Inflammatory macrophage treated with lipopolysaccharide for 1 hour (primary cell): Measurements from ENCODE around the gene CEP112.

Experiments
- DNase-seq, 2 donors: peaks; one replicate each; pipeline ENCODE4 v3.0.0-alpha.2; 2020 to 2022

The CEP112 gene

DNA sequence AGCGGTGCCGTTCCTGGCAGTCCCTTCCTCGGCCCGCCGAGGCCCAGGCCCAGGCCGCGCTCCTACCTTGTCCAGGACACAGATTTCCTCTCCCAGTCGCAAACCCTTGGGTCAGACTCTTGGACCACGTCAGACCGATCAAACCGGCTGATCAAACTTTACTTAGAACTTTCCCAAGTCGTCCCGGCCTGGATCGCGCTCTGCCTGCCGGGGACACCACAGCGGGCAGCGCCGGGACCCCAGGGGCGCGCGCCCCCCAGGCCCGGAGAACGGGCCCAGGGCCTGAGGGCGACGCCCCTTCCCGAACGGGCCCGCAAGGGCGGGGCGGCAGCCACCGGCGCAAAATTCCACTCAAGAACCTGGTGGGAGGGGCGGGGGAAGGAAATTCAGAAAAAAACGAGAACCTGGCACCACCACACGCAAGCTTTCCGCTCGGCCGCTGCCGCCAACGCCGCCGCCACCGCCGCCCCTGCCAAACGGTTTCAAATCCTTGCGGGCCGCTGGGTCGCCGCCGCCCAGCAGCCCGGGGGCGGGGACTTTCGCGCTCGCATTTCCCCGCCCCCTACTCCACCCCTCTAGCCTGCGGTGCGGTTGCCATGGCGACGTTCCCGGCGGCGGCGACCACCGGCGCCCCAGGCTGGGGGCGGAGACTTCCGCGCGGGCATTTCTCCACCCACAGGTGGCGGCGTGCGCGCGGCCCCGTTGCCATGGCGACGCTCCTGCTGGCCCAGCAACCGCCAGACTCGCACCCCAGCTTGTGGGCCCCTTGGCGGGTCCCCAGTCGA is at the start of gene CEP112:
Gene CEP112 (minus strand): TSS at position 541 of the 785 bp plus-strand sequence.
- DNase-seq, result peak; percentile 25 to 64

- no peak for DNase-seq
These were observed 48.7 kb upstream of the CEP112 start for GRCh38 chr17:66240630-66241029.

DNA sequence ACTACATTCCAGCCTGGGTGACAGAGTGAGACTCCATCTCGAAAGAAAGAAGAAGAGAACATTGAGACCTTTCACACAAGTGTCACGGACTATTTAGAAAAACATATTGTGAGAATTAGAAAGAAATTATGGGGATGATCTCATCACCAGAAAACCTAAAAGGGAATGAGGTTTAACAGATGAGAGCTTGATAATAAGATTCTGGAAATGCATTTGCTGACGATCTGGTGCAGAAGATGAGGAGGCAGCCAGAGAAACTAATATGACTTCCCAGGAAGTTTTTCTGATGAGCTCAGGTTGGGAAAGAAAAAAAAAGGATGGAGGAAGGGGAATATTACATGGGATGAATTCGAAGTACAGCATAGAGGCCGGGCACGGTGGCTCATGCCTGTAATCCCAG is 48.1 kb upstream of the CEP112 start:
- DNase-seq, result no peak

DNA sequence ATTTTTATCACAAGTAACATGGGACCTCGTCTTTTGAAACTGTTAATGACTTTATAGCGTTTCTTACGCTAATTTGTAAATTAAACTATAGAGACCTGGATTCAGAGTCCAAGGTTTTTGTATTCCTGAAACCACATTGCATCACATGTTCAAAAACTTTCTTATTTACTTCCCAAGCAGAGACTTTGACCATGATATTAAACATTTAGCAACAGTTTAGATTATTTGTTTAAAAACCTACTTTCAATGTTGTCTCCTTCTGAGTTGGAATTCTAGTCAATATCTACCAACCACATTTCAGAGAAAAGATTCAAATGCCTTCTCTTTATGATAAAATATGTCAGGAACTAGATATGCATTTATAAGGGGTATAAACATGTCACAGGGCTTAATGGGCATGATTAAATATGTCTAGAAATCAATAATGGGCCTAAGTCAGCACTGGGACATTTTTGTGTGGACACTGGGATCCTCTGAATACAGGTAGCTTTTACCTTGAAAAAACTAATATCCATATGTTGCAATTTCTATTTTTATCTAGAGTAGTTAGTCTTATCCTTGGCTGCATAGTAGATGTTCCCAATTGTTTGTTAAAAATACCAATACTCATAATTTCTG is 43.6 kb upstream of the CEP112 start:
- DNase-seq, result no peak

DNA sequence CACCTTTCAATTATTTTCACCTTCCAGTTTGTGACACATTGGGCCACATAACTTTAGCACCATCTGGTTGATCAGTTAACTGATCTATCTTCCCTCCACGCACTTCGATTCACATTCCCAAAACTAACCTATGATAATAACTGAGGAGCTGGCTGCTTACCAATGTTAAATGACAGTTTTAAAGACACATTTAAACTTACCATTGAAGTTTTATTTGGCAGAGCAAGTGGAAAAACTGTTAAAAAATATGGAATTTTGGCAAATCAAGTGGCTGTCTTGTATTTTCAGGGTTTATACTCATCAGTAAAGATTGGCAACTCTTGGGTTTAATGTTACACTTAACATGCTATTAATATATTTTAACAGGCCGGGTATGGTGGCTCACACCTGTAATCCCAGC is 42.7 kb upstream of the CEP112 start:
- DNase-seq, result no peak

DNA sequence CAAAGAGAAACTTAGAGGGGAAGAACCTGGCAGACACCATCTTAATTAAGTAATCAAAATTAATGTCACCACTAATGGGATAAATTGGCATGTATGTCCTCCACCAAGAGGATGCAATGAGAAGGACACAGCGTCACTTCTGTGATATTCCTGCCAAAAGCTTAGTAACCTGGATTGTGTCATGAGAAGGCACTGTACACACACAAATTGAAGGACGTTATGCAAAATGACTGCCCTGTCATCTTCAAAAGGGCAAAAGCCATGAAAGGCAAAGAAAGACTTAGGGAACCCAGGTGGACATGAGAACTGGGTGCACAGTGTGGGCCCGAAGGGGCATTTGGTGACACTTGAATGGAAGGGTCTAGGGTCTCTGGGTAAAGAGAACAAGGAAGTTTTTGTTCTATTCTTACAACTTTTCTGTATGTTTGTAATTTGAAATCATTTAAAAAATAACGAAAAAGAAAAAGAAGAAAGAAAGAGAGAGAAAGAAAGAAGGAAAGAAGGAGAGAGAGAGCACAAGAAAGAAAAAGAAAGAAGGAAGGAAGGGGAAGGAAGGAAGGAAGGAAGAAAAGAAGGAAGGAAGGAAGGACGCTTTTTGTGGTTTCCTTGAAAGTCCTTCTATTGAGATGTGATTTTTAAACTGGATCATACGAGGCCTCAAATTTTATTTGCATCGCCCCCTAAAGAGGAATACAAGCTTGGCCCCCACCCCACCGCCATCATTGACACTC is 41.3 kb upstream of the CEP112 start:
- DNase-seq, result no peak

DNA sequence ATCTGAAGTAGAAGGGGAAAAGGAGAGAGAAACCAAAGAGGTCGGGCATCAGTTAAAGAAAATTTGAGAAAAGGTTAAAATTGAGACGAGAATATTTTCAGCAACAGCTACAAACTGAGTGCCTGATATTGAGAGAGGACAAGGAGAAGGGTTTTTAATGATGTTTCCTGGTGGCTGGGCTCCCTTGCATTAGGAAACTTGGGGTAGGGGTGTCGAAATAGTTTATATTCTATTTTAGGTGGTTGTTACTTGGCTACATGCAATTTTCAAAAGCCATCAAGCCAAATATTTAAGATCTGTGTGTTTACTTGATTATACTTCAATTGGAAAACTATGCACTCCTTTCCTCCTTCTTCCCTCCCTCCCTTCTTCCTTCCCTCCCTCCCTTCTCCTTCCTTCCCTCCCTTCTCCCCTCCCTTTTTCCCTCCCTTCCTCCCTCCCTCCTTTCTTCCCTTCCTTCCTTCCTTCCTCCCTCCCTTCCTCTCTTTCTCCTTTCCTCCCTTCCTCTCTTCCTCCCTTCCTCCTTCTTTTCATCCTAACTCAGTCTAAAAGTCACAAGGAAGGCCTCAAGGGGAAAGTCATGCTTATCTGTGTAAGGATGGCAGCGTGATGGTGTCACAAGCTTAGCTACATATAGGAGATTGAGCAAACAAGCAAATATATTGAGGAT is 39.1 kb upstream of the CEP112 start:
- no peak for DNase-seq

GRCh38 chr17:66229783-66230538 is 38.0 kb upstream of the CEP112 start:
- DNase-seq, result no peak

- DNase-seq, result no peak
These were observed 37.2 kb upstream of the CEP112 start, which contains the start of gene APOH for GRCh38 chr17:66228887-66229782. Gene APOH, minus strand, starts transcription at chr17:66229415. Its CDS starts 36 bp downstream, at chr17:66229379.

- DNase-seq, result no peak
These were observed 35.5 kb upstream of the CEP112 start for GRCh38 chr17:66227212-66228045.

GRCh38 chr17:66222798-66223350 is 30.9 kb upstream of the CEP112 start:
- DNase-seq, result no peak

DNA sequence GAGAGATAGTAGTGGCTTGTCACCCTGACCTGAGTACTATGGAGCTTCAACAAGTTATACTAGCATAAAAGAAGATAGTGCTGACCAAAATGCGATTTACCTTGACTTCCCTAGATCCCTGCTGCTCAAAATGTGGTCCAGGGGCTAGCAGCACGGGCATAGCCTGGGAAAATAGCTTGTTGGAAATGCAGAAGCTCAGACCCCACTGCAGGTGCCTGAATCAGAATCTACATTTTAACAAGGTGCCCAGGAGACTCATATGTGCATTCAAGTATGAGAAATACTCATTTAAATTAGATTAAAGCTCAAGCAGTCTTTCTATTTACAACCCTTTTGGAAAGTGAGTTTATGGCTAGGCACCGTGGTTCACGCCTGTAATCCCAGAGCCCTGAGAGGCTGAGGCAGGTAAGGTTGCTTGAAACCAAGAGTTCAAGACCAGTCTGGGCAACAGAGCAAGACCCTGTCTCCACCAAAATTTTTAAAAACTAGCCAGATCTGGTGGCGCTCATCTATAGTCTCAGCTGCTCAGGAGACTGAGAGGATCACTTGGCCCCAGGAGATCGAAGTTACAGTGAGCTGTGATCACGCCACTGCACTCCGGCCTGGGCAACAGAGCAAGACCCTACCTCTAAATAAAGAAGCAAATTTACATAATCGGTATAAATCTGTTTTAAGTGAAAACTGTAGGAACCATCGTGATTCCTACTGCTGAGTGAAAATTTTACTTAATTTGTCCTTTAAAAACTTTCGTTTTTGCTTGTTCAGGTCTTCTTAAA is 30.0 kb upstream of the CEP112 start:
- no peak for DNase-seq

- DNase-seq, result no peak
These were observed 29.4 kb upstream of the CEP112 start for GRCh38 chr17:66221343-66221742.

- DNase-seq, result no peak
These were observed 28.3 kb upstream of the CEP112 start for GRCh38 chr17:66220079-66220835.

DNA sequence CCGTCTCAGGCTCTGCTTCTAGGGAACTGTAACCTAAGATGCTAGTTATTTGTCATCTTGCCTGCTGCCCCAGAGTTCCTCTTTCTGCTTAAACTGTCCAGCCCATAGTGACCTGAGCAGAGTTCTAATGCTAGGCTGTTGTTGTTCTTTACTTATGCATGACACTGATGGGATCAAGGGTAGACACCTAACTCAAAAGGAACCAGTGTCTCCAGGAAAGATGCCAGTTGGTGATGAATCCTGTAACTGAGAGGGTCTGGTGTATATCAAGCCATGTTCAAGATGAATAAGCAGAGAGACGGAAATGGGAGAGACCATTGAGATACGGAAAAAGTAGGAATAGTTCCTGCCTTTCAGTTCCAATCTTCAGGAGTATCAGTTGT is 23.6 kb upstream of the CEP112 start:
- DNase-seq, result no peak

DNA sequence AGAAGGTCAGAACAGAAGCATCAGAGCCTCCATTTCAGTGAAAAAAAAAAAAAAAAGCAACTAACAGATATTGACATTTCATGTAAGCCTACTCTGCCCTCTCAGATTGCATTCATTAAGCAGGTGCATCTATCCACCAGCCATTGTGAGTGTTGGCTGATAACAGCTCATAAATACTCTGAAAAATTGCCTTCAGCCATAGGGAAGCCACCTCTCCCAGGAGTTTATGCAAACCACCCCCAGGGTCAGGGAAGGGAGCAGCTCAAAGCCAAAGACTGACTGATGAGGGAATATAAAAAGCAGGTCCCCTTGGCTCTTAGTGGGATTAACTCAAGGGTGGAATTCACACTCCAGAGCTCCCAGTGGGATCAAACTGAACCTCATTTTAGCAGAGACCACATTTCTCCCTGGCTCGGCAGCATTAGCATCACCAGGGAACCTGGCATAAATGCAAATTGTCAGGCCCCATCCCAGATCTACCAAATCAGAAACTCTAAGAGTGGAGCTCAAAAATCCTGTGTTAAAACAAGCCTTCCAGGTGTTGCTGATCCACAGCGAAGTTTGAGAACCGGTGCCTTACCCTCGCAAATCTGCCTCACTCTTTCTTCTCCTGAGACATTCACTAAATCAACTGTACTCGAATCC is 23.1 kb upstream of the CEP112 start:
- DNase-seq, result no peak

GRCh38 chr17:66211047-66211810 is 19.3 kb upstream of the CEP112 start:
- no peak for DNase-seq
